HG03457 (cell line): ENCODE data around the gene SLC26A1.

Source experiments
- ATAC-seq: cut with Tn5 transposase; IDR thresholded peaks from one replicate; pipeline ENCODE4 v1.9.1; 2021; ENCODE audit warnings: moderate number of reproducible peaks; ENCODE audit not compliant: unreplicated experiment

Gene SLC26A1

DNA sequence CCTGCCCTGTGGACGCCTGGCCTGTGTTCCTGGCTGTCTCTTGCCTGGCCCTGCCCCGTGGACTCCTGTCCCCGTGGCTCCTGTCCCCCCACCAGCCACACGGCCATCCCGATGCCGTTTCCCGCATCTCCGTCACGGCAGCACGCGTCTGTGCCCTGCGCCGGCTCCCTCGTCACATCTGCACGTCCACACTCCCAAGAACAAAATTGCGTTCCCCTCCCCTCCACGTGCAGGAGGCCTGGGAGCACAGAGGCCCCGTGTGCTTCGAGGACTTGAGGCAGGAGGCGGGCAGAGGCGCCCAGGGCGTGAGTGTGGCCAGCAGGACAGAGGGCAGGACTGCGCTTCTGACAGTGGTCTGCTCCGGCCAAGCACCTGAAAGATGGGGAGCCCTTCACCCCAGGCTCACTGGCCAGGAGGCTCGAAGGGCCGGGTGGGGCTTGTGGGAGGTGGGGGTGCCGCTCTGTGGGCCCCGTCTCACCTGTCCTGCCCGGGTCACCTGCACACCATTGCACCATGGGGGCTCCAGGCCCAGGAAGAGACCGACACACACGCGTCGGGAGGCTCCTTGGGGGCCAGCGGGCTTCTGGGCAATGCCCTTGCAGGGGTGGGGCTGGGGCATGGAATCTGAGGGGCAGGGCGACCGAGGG lies 35.5 kb upstream of the SLC26A1 start:
- ATAC-seq = no peak

DNA sequence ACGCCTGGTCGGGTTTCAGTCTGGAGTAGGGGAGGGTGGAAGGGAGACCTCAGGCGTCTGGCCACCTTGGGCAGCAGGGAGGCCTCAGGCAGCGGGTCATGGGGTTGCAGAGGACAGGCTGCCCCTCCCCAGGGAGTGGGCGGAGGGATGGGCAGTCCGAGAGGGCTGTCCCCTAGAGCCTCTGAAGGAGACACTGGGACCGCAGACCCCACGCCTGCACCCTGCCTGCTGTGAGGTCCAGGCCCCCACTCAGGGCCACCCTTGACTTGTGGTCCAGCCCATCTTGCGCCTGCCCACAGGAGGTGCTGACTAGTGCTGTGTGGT lies 34.7 kb upstream of the SLC26A1 start:
- ATAC-seq = no peak

DNA sequence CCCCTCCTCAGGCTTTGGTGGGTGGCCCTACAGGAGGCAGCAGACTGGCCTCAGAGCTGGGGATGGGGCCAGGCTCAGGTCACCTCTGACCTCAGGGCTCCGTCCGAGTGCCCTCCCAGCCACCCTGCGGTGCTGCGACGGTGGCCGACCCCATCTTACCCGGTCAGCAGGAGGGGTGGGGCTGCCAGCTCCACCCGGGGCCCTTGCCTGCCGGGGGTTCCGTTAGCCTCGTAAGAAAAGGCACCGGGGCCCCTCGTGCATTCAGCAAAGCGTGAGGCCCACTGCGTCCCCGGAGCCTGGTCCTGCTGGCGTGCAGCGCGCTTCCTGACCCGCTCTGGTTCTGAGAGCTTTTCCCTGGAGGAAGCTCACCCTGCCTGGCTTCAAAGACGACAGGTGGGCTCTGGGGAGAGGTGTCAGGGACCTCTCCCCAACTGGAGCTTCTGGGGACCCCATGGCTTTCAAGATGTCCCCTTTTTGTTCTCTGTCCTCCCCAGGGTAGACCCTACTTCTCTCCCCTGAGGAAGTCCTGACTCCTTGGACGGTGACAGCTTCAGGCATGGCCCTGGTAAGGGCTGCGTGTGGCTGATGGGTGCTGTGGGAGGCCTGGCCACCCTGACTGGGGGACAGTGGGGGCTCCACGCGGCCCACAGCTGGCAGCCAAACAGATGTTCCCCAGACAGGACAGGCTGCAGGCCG lies 34.2 kb upstream of the SLC26A1 start:
- no peak for ATAC-seq

DNA sequence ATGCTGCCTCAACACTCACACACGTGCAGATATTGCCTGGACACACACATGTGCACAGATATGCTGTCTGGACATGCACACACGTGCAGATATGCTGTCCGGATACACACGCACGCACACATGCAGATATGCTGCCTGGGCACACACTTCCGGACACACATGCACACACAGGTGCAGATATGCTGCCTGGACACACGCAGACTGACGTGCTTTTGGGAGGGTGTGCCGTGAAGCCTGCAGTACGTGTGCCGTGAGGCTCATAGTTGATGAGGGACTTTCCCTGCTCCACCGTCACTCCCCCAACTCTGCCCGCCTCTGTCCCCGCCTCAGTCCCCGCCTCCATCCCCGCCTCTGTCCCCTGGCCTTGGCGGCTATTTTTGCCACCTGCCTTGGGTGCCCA lies 32.9 kb upstream of the SLC26A1 start:
- no peak for ATAC-seq

DNA sequence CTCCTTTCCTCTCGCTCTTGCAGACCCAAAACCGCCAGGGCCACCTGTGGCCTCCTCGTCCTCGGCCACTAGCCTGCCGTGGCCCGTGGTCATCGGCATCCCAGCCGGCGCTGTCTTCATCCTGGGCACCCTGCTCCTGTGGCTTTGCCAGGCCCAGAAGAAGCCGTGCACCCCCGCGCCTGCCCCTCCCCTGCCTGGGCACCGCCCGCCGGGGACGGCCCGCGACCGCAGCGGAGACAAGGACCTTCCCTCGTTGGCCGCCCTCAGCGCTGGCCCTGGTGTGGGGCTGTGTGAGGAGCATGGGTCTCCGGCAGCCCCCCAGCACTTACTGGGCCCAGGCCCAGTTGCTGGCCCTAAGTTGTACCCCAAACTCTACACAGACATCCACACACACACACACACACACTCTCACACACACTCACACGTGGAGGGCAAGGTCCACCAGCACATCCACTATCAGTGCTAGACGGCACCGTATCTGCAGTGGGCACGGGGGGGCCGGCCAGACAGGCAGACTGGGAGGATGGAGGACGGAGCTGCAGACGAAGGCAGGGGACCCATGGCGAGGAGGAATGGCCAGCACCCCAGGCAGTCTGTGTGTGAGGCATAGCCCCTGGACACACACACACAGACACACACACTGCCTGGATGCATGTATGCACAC lies 31.8 kb upstream of the SLC26A1 start:
- no peak for ATAC-seq

DNA sequence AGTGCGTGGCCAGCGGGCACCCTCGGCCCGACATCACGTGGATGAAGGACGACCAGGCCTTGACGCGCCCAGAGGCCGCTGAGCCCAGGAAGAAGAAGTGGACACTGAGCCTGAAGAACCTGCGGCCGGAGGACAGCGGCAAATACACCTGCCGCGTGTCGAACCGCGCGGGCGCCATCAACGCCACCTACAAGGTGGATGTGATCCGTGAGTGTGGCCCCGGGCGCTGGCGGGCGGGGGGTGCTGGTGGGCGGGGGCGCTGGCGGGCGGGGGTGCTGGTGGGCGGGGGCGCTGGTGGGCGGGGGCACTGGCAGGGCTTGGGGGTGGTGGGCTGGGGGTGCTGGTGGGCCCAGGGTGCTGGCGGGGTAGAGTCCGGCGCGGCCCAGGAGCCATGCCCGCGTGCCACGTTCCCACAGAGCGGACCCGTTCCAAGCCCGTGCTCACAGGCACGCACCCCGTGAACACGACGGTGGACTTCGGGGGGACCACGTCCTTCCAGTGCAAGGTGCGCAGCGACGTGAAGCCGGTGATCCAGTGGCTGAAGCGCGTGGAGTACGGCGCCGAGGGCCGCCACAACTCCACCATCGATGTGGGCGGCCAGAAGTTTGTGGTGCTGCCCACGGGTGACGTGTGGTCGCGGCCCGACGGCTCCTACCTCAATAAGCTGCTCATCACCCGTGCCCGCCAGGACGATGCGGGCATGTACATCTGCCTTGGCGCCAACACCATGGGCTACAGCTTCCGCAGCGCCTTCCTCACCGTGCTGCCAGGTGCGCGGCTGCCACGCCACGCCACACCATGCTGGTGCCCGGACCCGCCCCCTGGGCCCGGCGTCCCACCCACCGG lies 30.9 kb upstream of the SLC26A1 start:
- ATAC-seq = no peak

DNA sequence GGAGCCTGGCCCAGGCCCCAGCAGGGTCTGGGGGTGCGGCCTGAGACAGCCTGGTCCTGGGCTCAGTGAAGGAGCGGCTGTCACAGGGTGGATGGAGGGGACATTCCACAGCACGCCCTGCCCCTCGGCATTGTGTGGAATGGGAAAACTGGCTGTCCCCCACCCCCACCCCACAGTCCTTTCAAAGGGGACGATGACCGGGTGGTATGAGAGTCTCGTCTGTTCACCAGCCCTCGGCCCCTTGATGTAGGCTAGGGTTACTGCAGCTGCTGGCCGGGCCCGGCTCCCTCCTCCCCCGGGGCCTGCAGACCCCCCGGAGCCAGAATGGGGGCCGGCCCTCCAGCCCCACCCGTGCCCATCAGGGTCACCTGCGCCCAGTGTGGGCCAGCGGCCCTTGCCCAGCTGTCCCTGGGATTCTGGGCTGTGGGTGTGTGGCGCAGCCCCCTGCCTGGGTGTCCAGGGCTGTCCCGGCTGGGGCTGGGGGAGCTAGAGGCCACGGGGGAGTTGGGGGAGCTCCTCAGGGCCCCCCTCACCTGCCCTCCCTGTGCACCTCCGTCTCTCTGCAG lies 30.0 kb upstream of the SLC26A1 start:
- ATAC-seq = no peak

DNA sequence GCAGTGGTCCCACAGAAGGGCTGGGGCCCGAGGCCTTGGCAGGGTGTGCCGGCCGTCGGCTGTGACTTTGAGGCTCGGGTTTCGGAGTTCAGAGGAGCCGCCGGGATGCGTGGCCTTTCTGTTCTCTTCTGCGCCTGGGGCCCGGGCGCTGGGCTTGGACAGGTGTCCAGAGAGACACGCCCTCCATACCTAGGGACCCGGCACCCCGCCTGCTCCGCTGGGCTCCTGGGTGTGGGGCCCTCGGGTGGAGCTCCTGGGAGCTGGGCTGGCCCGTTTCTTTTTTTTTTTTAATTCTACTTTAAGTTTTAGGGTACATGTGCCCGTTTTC lies 29.5 kb upstream of the SLC26A1 start:
- ATAC-seq = no peak

DNA sequence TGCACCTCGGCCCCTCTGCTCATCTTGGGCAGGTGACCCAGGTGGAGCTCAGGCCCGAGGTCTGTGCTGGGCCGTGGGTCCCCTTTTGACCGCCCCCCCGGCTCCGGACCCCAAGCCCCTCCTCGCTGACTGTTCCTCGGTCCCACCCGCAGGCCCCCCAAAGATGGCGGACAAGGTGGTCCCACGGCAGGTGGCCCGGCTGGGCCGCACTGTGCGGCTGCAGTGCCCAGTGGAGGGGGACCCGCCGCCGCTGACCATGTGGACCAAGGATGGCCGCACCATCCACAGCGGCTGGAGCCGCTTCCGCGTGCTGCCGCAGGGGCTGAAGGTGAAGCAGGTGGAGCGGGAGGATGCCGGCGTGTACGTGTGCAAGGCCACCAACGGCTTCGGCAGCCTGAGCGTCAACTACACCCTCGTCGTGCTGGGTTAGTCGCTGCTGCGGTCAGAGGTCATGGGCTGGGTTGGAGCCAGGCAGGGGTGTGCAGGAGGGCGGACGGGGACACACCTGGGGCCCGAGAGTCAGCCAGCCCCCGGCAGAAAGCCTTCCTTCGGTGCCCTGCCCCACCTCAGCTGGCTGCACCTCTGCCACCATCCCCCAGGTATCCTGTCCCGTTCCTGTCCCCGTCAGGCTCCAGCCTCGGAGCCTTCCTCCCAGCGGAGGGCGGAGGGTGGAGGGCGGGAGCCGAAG lies 29.0 kb upstream of the SLC26A1 start:
- ATAC-seq = no peak

DNA sequence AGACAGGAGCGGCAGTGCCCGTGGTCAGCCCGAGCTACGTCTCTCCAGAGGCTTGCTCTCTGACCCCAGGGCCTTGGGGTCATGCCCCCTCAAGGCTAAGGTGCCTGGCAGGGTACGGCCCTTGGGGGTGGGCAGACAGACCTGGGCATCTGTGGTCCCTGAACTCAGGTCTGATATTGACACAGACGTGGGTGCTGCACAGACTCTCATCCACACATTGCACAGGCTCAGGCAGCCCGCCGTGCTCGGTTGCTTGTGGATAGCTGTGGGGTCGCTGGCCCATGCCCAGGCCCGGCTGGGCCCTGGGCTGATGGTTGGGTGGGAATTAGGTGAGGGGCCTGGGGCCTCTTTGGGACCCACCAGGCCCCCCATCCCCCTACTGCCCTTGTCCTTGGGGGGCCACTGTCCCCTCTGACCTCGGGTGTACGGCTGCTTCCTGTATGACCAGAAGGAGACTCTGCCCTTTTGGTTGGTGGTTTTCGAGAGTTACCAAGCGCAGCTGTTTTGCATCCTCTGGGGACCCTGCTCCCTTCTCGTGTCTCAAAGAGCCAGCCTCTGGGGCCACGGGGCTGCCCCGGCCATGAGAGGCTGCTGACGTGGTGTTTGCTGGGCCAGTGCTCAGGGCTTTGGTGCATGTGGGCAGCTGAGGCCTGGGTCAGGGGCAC lies 28.3 kb upstream of the SLC26A1 start:
- no peak for ATAC-seq

DNA sequence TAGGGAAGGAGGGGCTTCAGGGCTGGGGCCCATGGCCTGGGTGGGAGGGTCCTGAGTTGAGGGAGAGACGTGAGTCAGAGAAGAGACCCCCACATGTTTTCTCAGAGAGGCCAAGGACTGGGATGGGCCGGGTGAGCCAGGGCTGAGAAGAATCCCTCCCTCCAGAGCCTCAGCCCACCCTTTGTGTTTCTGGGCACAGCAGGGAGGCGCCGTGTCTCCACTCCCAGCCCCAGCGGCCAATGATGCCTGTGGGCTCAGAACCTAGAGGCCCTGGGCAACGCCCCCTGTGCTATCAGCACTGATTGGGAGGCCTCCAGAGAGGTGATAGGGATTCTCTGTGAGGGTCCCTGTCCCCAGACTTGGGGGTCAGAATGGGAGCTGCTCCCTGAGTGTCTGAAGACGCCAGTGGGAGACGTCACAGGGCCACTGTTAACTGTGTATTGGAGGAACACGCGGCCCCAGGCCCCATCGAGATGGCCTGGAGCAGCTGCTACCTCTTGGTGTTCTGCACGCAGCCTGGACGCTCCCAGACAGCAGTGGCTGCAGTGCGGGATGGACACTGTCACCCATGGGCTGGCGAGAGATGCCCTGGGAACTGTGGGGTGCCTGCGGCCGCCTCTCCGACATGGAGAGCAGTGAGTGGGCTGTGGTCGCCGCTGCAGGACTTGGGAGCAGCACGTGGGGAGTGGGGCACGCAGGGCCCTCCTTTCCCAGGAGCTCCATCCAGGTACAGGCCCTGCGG lies 26.7 kb upstream of the SLC26A1 start:
- no peak for ATAC-seq

DNA sequence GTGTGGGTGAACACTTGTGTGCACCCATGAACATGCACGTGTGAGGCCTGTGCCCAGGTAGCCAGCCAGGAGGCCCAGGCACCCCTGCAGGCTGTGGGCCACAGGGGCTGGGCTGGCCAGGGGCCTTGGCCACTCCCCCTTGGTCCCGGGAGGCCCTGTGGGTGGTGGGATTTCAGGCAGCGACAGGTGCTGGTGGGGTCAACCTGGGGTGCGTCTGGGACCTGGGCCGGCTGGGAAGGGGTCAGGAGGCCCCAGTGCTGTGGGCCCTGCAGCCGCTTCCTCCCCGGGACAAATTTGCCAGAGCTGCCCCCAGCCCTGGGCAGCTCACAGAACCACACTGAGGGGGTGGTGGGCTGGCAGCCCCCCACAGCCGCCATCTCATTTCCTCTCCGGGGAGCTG lies 26.1 kb upstream of the SLC26A1 start:
- no peak for ATAC-seq

DNA sequence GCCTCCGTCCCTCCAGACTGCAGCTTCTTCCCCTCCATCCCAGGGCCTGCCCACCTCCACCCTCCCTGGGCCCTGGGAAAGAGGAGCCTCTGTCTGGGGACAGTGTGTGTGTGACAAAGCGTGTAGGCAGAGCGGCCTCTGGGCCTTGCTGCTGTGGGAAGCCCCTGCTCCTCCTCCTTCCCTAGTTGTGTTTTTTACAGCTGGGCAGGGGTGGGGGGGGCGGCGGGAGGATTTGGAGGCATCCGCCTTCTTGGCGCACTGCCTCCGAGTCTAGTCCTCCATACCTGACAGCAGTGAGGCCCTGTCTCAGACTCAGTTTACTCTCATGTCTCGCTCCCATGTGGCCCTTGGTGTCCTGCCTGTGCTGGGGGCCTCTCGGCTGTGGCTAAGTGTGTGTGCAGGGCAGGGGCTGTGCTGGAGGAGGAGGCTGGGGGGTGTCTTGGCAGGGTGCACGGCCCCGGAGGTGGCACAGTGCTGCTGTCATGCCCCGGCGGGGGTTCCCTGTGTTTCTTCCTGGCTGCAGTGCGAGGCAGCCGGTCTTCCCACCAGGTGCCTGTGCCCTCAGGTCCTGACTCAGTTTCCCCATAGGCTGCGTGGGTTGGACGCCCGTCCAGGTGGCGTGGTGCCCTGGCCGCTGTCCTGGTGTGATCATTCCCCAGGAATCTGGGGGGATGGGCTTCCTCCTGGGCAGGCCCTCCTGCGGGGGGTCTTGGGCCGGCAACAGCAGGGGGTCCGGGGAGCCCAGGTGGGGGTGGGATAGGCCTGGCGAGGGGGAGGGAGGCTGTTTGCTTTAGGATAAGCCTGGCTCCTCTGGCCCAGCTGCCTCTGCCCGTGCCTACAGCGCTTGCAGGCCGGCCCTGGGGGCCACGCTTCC lies 25.2 kb upstream of the SLC26A1 start:
- ATAC-seq = no peak

DNA sequence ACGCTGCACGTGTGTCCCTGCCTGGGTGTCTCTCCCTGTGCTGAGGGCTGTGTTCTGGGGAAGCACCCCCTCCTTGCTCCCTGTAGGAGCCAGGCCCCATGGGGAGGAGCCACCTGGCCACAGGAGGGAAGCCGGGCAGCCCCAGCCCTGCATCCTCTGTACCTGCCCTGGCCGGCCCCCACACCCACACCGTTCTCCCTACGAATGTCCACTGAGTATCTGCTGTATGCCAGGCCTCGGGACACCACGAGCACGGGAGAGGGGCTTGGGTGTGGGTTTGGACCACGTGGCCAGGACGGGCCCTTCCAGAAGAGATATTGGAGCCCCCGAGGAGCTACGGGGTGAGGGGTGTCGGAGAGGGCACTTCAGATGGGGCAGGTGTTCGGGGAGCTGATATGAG lies 24.5 kb upstream of the SLC26A1 start:
- no peak for ATAC-seq

DNA sequence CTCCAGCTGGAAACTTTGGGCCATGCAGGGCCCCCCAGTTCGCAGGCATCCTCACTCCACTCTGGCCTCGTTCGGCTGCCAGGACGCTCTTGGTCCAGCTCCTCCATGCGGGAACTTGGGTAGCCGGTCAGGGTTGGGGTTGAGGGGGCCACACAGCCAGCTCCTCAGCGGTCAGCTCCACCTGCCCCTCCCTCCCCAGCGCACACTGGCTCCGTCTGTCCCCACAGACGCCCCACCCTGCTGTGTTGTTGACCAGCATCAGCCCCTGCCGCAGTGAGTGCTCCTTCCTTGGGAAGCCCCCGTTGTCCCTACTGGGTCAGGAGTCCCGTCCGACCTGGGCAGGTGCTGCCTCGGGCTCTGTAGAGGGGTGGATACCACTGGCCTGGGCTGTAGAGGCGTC lies 24.0 kb upstream of the SLC26A1 start:
- no peak for ATAC-seq

DNA sequence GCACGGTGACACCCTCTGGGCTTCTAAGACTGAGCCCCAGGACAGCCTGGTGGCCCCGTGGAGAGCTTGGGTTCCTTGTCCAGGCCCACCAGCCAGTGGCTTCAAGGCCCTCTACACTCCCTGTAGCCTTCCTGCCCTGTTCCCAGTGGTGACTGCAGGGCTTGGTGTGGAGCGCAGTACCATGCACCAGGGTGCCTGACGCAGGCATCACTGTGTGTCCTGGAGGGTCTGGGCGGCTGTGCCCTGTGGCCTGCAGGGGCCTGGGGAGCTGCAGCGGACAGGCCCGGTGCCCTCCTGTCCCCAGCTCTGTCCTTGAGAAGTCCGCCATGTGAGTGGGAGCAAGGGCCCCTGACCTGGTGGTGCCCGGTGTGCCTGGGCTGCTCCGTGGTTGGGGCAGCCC lies 22.5 kb upstream of the SLC26A1 start:
- no peak for ATAC-seq

DNA sequence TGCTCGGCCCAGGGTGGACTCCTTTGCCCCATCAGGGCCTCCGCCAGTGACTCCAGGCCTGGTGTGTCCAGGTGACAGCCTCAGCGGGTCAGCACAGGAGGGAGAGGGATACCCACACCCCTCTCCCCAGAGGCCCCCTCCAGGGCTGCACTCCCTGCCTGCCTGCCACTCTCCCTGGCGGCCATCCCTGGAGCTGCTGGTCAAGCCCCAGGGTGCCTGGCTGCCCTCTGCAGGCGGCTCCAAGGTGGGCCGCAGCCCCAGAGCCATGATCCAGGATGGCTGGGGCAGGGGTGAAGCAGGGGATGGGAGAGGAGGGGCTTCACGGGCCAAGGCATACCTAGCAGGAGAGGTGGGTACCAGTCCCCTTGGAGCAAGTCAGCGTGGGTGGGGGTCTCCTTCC lies 22.0 kb upstream of the SLC26A1 start:
- no peak for ATAC-seq

DNA sequence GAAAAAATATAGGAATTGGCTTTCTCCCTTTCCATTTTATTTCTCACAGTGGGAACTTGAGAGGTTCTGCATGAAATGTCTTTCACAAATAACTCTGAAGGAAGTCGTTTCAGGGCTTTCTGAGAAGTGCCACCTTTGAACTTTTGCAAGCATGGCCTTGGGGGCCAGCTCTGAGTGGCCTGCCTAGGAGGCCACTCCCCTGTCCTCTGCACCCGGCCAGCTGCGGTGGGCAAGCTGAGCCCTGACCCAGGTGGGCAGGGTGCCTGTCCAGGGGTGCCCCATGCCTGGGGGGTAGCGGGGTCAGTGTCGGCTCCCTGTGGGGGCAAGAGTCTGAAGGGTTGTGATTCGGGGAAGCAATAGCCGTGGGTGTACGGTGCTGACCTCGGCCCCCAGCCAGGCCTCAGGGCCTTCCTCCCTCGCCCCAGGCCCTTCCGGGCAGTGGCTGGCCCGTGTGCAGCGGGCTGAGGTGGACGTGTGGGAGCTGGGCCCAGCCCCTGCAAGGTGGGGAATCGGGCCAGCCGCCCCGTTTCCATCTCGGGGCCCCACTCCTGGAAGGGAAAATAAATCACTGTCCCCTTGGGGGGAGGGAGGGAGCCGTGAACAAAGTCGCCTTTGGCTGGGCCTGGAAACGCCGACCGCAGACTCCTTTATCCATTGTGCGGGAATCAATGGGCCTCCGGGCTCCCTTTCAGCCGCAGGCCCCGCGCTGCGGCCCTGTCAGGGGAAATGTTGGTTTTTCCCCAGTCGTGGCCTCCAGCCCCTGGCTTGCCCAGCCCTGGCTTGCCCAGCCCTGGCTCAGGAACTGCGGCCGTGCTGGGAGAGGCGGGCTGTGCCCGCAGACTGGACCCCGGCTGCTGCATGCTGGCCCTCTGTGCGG lies 21.3 kb upstream of the SLC26A1 start:
- no peak for ATAC-seq
